HG02870 (cell line): ENCODE data around the gene RUNDC3A.
"Not testable (repeated sequence)": the region's sequence is repeated elsewhere in the genome, so short reads cannot be mapped to it uniquely, and the experiment has no call there.

Experiments
- ATAC-seq: cut with Tn5 transposase; IDR thresholded peaks from one replicate; pipeline ENCODE4 v1.9.1; 2021; ENCODE audit warnings: mild to moderate bottlenecking, moderate library complexity; ENCODE audit not compliant: unreplicated experiment

RUNDC3A gene

GRCh38 chr17:44343510-44344209 is 35.3 kb downstream of the RUNDC3A start:
- no peak for ATAC-seq

GRCh38 chr17:44344939-44345453 is 36.6 kb downstream of the RUNDC3A start, which contains the start of gene GRN:
TSS of gene GRN (plus strand) at chr17:44345302. CDS start at chr17:44349165, 3,863 bp downstream.
- ATAC-seq = peak; percentile 60

GRCh38 chr17:44345454-44346026 is 37.1 kb downstream of the RUNDC3A start:
- ATAC-seq = no peak

- ATAC-seq = no peak
These were observed 37.9 kb downstream of the RUNDC3A start for GRCh38 chr17:44346064-44346844.

- not testable (repeated sequence) for ATAC-seq
These were observed 39.0 kb downstream of the RUNDC3A start for GRCh38 chr17:44347206-44348055.

GRCh38 chr17:44348234-44348987 is 40.0 kb downstream of the RUNDC3A start:
- peak; percentile 38 for ATAC-seq

GRCh38 chr17:44348988-44349364 is 40.6 kb downstream of the RUNDC3A start:
- no peak for ATAC-seq

- no peak for ATAC-seq
These were observed 41.2 kb downstream of the RUNDC3A start for GRCh38 chr17:44349553-44350070.

GRCh38 chr17:44350733-44351226 is 42.4 kb downstream of the RUNDC3A start:
- ATAC-seq = no peak

- ATAC-seq = no peak
These were observed 43.1 kb downstream of the RUNDC3A start for GRCh38 chr17:44351464-44351863.

- no peak for ATAC-seq
These were observed 43.8 kb downstream of the RUNDC3A start for GRCh38 chr17:44351961-44352827.

GRCh38 chr17:44352828-44353671 is 44.6 kb downstream of the RUNDC3A start:
- ATAC-seq = no peak

- ATAC-seq = no peak
These were observed 45.4 kb downstream of the RUNDC3A start for GRCh38 chr17:44353672-44354331.

- ATAC-seq = no peak
These were observed 46.5 kb downstream of the RUNDC3A start for GRCh38 chr17:44354582-44355561.

GRCh38 chr17:44355642-44356099 is 47.3 kb downstream of the RUNDC3A start:
- no peak for ATAC-seq

GRCh38 chr17:44356241-44356640 is 47.8 kb downstream of the RUNDC3A start:
- ATAC-seq = no peak
